H1 (cell line): ENCODE data around the gene HECTD1. TPM values are rescaled to one million over a fixed set of nuclear protein-coding genes. Genes with fewer than 3 reads are reported as not detected.

Source experiments
- CTCF ChIA-PET: fragments of 300-600 bp; sonication (Branson Sonifier 250); formaldehyde crosslinking; loops from one replicate; lab custom pipeline; 2021; ENCODE audit not compliant: partially characterized antibody; lab: Charles Lee
- POLR2A ChIA-PET: fragments of 300-600 bp; sonication (Branson Sonifier 250); formaldehyde crosslinking; loops from one replicate; lab custom pipeline; 2021; ENCODE audit warnings: inconsistent platforms; ENCODE audit not compliant: partially characterized antibody; lab: Charles Lee
- DNase-seq, 2 experiments: peaks; one replicate each; pipeline versions ENCODE4 v3.0.0 to v3.0.0-alpha.2; 2010 to 2022; ENCODE audit warnings: low spot score in 2 of 2, low read depth in 1 of 2, mixed read lengths in 1 of 2
- FAIRE-seq: peaks from 2 replicates; lab custom pipeline; 2011; peaks lifted over from hg19 to GRCh38; lab: Jason Lieb, UNC
- H2AFZ ChIP-seq: 2 replicates; pipeline ENCODE4 v1.8.1; 2012; ENCODE audit warnings: low read length, inconsistent platforms
- H2AK5ac ChIP-seq: 2 replicates; pipeline ENCODE4 v1.6.1; 2013; ENCODE audit warnings: low read depth, low read length
- H2BK120ac ChIP-seq: replicated peaks from 2 replicates; pipeline ENCODE3; 2013; ENCODE audit warnings: low read depth, low read length, inconsistent platforms
- H2BK12ac ChIP-seq: 2 replicates; pipeline ENCODE4 v1.6.1; 2013; ENCODE audit warnings: low read depth, low read length
- H2BK15ac ChIP-seq: 2 replicates; pipeline ENCODE4 v1.6.1; 2013; ENCODE audit warnings: low read length
- H2BK20ac ChIP-seq: 2 replicates; pipeline ENCODE4 v1.6.1; 2013; ENCODE audit warnings: low read length
- H2BK5ac ChIP-seq: 2 replicates; pipeline ENCODE4 v1.6.1; 2013; ENCODE audit warnings: low read depth, low read length
- H3K14ac ChIP-seq: 2 replicates; pipeline ENCODE4 v1.6.1; 2013; ENCODE audit warnings: inconsistent platforms; ENCODE audit not compliant: insufficient read length
- H3K18ac ChIP-seq: 2 replicates; pipeline ENCODE4 v1.6.1; 2013; ENCODE audit warnings: low read length; ENCODE audit errors: extremely low read depth
- H3K23ac ChIP-seq: 2 replicates; pipeline ENCODE4 v1.6.1; 2013; ENCODE audit warnings: inconsistent platforms; ENCODE audit not compliant: insufficient read length
- H3K23me2 ChIP-seq: 2 replicates; pipeline ENCODE4 v1.6.1; 2013; ENCODE audit warnings: low read depth, low read length
- H3K27ac ChIP-seq: 2 replicates; pipeline ENCODE4 v1.6.1; 2011; ENCODE audit warnings: low read depth, low read length, inconsistent platforms
- H3K27me3 ChIP-seq, 4 experiments: replicated peaks in 1 of 4; 1 replicate in 1 of 4; 2 replicates in 3 of 4; pipeline versions ENCODE4 v1.6.1 to v1.8.1; 2011 to 2013; ENCODE audit warnings: low read length in 3 of 4, mild to moderate bottlenecking in 3 of 4, inconsistent platforms in 2 of 4, mixed read lengths in 2 of 4, moderate library complexity in 1 of 4; ENCODE audit not compliant: control insufficient read depth in 3 of 4, insufficient read depth in 3 of 4; ENCODE audit errors: extremely low read depth in 1 of 4
- H3K36me3 ChIP-seq, 4 experiments: 2 replicates each; pipeline versions ENCODE4 v1.6.1 to v1.8.1; 2011 to 2013; ENCODE audit warnings: mild to moderate bottlenecking in 4 of 4, low read length in 3 of 4, moderate library complexity in 2 of 4, control low read depth in 1 of 4, inconsistent platforms in 1 of 4; ENCODE audit not compliant: insufficient read depth in 4 of 4, control insufficient read depth in 2 of 4
- H3K4ac ChIP-seq: replicated peaks from 2 replicates; pipeline ENCODE3; 2013; ENCODE audit warnings: low read length, low read depth, mixed read lengths, inconsistent platforms; ENCODE audit not compliant: insufficient read length
- H3K4me1 ChIP-seq, 4 experiments: replicated peaks in 1 of 4; 1 replicate in 1 of 4; 2 replicates in 3 of 4; pipeline versions ENCODE4 v1.6.1 to v1.8.1; 2011 to 2013; ENCODE audit warnings: low read length in 3 of 4, inconsistent platforms in 2 of 4, mixed read lengths in 1 of 4; ENCODE audit not compliant: insufficient read depth in 4 of 4, control insufficient read depth in 3 of 4
- H3K4me2 ChIP-seq, 2 experiments: 2 replicates each; pipeline versions ENCODE4 v1.6.1 to v1.8.1; 2011 to 2013; ENCODE audit warnings: low read depth in 2 of 2, low read length in 2 of 2, control low read depth in 1 of 2, inconsistent platforms in 1 of 2, mild to moderate bottlenecking in 1 of 2; ENCODE audit not compliant: insufficient read depth in 1 of 2
- H3K4me3 ChIP-seq, 4 experiments: fragments of 200-600, 300-600 bp in 1 of 4; sonication (generic), shearing (Covaris generic), sonication (Bioruptor Twin) in 1 of 4; 2 replicates each; pipeline versions ENCODE4 v1.5.1 to v1.8.1; 2011 to 2016; ENCODE audit warnings: low read length in 4 of 4, low read depth in 3 of 4, control low read depth in 2 of 4, inconsistent platforms in 2 of 4, mild to moderate bottlenecking in 2 of 4, mixed read lengths in 1 of 4, moderate library complexity in 1 of 4; ENCODE audit not compliant: insufficient read depth in 2 of 4; ENCODE audit errors: extremely low read depth in 1 of 4
- H3K56ac ChIP-seq: replicated peaks from 2 replicates; pipeline ENCODE3; 2013; ENCODE audit warnings: low read depth, mild to moderate bottlenecking, mixed read lengths, low read length, inconsistent platforms; ENCODE audit not compliant: insufficient read length
- H3K79me1 ChIP-seq: 2 replicates; pipeline ENCODE4 v1.6.1; 2013; ENCODE audit warnings: low read depth, low read length, control low read depth
- H3K79me2 ChIP-seq, 2 experiments: 2 replicates each; pipeline versions ENCODE4 v1.6.1 to v1.8.1; 2012 to 2013; ENCODE audit warnings: low read length in 2 of 2, mild to moderate bottlenecking in 2 of 2, inconsistent platforms in 1 of 2; ENCODE audit not compliant: insufficient read depth in 2 of 2, control insufficient read depth in 1 of 2
- H3K9ac ChIP-seq, 4 experiments: replicated peaks in 1 of 4; 1 replicate in 1 of 4; 2 replicates in 3 of 4; pipeline versions ENCODE4 v1.6.1 to v1.8.1; 2011 to 2013; ENCODE audit warnings: low read depth in 3 of 4, low read length in 3 of 4, control low read depth in 2 of 4, mild to moderate bottlenecking in 2 of 4, moderate library complexity in 2 of 4, inconsistent platforms in 1 of 4; ENCODE audit errors: extremely low read depth in 1 of 4
- H3K9me3 ChIP-seq, 2 experiments: 2 replicates each; pipeline versions ENCODE4 v1.6.1 to v1.8.1; 2012 to 2013; ENCODE audit warnings: mild to moderate bottlenecking in 2 of 2, moderate library complexity in 2 of 2, control low read depth in 1 of 2, inconsistent platforms in 1 of 2, low read depth in 1 of 2, low read length in 1 of 2, mixed read lengths in 1 of 2; ENCODE audit not compliant: insufficient read depth in 2 of 2
- H4K20me1 ChIP-seq, 2 experiments: replicated peaks in 1 of 2; 2 replicates each; pipeline versions ENCODE3 to v1.8.1; 2011 to 2013; ENCODE audit warnings: inconsistent platforms in 2 of 2, low read length in 2 of 2, mild to moderate bottlenecking in 1 of 2; ENCODE audit not compliant: insufficient read depth in 2 of 2, control insufficient read depth in 1 of 2
- H4K5ac ChIP-seq: 2 replicates; pipeline ENCODE4 v1.6.1; 2013; ENCODE audit warnings: low read length, low read depth, mixed read lengths, inconsistent platforms; ENCODE audit not compliant: insufficient read length
- H4K8ac ChIP-seq: 2 replicates; pipeline ENCODE4 v1.8.0; 2013; ENCODE audit warnings: mild to moderate bottlenecking, moderate library complexity, low read length, inconsistent platforms; ENCODE audit not compliant: insufficient read depth; ENCODE audit errors: extremely low read depth
- H4K91ac ChIP-seq: replicated peaks from 2 replicates; pipeline ENCODE3; 2013; ENCODE audit warnings: low read length, mixed read lengths, inconsistent platforms; ENCODE audit not compliant: insufficient read length
- KDM5A ChIP-seq: fragments of 200-600 bp; IDR thresholded peaks from 2 replicates; pipeline ENCODE4 v1.7.1; 2012; ENCODE audit warnings: mild to moderate bottlenecking, low read length, inconsistent platforms, mixed read lengths
- WGBS, 2 experiments: shearing (Covaris generic) in 1 of 2; methylation state at CpG; one replicate each; pipeline versions ENCODE4 v1.1.6 to v1.1.7; 2013 to 2015; ENCODE audit warnings: low lambda C conversion rate in 2 of 2, mixed read lengths in 2 of 2, inconsistent platforms in 1 of 2, low coverage in 1 of 2, missing lambda C conversion rate in 1 of 2; ENCODE audit not compliant: insufficient replicate concordance in 2 of 2, insufficient coverage in 1 of 2, insufficient read length in 1 of 2; ENCODE audit errors: extremely low coverage in 1 of 2, missing lambda C conversion rate in 1 of 2; 5-methylcytosine and 5-hydroxymethylcytosine counted together
- polyA plus RNA-seq, 7 experiments: library from polyadenylated mRNA; depleted of rRNA in 3 of 7; stranded (reverse) in 5 of 7; unstranded in 2 of 7; fragments of >200 nt in 5 of 7; fragments of 200-250 nt in 2 of 7; gene quantifications; 1 replicate in 5 of 7; 2 replicates in 1 of 7; 4 replicates in 1 of 7; pipeline versions ENCODE4 v1.2.1 to v1.2.3, GENCODE V29; 2011 to 2013; ENCODE audit warnings: missing spikeins in 2 of 7, mixed read lengths in 2 of 7
- total RNA-seq: library from RNA; stranded (reverse); fragmentation: NEBNext Ultra II Directional; extraction: Animal tissue kit (Norgen Biotek cat#: 25700); gene quantifications from 2 replicates; pipeline ENCODE4 v1.2.1, GENCODE V29; 2021

HECTD1 gene
- total and polyA plus RNA-seq, 2 of the 8 experiments (the other 6 are each of a cell fraction or from before 2014, with no cell fraction given) = 44.7 to 105 TPM

DNA sequence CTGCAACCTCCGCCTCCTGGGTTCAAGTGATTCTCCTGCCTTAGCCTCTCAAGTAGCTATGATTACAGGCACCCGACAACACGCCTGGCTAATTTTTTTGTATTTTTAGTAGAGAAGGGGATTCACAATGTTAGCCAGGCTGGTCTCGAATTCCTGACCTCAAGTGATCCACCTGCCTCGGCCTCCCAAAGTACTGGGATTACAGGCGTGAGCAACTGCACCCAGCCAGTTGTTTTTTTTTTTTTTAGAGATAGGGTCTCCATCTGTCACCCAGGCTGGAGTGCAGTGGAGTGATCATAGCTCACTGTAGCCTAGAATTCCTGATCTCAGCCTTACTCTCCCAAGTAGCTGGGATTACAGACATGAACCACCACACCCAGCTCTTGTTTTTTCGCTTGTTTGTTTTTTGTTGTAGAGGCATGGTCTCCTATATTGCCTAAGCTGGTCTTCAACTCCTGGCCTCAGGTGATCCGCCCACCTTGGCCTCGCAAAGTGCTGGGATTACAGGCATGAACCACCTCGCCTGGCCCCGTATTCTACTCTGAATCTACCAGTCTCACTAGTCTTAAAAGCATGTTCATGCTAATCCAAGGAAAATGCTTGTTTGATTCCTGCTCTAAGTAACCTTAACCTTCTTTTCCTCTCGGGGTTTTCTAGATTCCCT lies 149.8 kb downstream of the HECTD1 start:
- H3K4me3 ChIP-seq = no peak overlapping the region
- no peaks in the 10 kb centered on the region for H3K9me3 ChIP-seq
- TF ChIP-seq KDM5A = no peak
- no peak overlapping the region for H4K5ac ChIP-seq
- H3K27ac ChIP-seq = no peak overlapping the region
- H4K8ac ChIP-seq = no peak overlapping the region
- H3K4me2 ChIP-seq = no peak overlapping the region
- no peak overlapping the region for H4K91ac ChIP-seq
- 92% methylated on average over 12 of the region's 12 CpGs; no CpG with 5 or more reads in 1 of the 2 experiments for WGBS, 2 experiments
- H3K27me3 ChIP-seq = no peaks in the 10 kb centered on the region
- no peak overlapping the region for H3K18ac ChIP-seq
- H2BK12ac ChIP-seq = peak overlapping the region; percentile 71; the same call in 1 of the 2 replicates
- peaks cover 2% of the 10 kb centered on the region; the same call in 1 of the 2 replicates for H3K23me2 ChIP-seq
- no peak overlapping the region for H2AFZ ChIP-seq
- peaks cover 4 to 8% (median 5%) of the 10 kb centered on the region in 4 experiments; a peak in 5 of 7 replicates for H3K4me1 ChIP-seq
- H4K20me1 ChIP-seq = no peaks in the 10 kb centered on the region
- no peak overlapping the region for H2BK120ac ChIP-seq
- H2BK15ac ChIP-seq = 0 out of 2 replicates have a peak overlapping the region, but pooled peaks have one; percentile 68
- ChIA-PET POLR2A (interaction anchor here (3.8 kb wide), 1 partner anchor 32 kb away, joined by 19 read pairs; the partner anchor contains the start of genes AP4S1 and STRN3), CTCF (interaction anchor here (0.6 to 2.4 kb wide), 6 partner anchors 10 to 318 kb away, joined by 3 to 9 read pairs (median 4); no protein-coding TSS in a partner anchor)
- H2AK5ac ChIP-seq = 0 out of 2 replicates have a peak overlapping the region, but pooled peaks have one; percentile 0
- H3K23ac ChIP-seq = no peak overlapping the region
- H3K4ac ChIP-seq = no peak overlapping the region
- no peak overlapping the region for H2BK20ac ChIP-seq
- H3K79me1 ChIP-seq = no peaks in the 10 kb centered on the region
- H3K36me3 ChIP-seq = no peaks in the 10 kb centered on the region
- H3K9ac ChIP-seq = no peak overlapping the region
- DNase-seq = no peak
- H3K56ac ChIP-seq = no peak overlapping the region
- no peak overlapping the region for H3K14ac ChIP-seq
- no peak for FAIRE-seq
- H2BK5ac ChIP-seq = 0 out of 2 replicates have a peak overlapping the region, but pooled peaks have one; percentile 53
- H3K79me2 ChIP-seq = no peaks in the 10 kb centered on the region; a peak in 1 of 4 replicates
